Esophagus muscularis mucosa (tissue), 3 donors: ENCODE results near the gene KCNH4.

Experiments used
- POLR2A ChIP-seq: fragments of 450-650 bp; IDR thresholded peaks from one replicate; pipeline ENCODE4 v1.6.1; 2017; ENCODE audit warnings: antibody characterized with exemption, moderate library complexity, mild to moderate bottlenecking, low read depth
- TF ChIP-seq, protein P1 (sequence below), 3 experiments: fragments of 200-600 bp in 2 of 3; fragments of 450-650 bp in 1 of 3; sonication (generic) in 2 of 3; IDR thresholded peaks; one replicate each; pipeline ENCODE4 v1.5.1; 2017 to 2019; ENCODE audit warnings: antibody characterized with exemption in 3 of 3, mild to moderate bottlenecking in 2 of 3, moderate library complexity in 1 of 3

DNA sequence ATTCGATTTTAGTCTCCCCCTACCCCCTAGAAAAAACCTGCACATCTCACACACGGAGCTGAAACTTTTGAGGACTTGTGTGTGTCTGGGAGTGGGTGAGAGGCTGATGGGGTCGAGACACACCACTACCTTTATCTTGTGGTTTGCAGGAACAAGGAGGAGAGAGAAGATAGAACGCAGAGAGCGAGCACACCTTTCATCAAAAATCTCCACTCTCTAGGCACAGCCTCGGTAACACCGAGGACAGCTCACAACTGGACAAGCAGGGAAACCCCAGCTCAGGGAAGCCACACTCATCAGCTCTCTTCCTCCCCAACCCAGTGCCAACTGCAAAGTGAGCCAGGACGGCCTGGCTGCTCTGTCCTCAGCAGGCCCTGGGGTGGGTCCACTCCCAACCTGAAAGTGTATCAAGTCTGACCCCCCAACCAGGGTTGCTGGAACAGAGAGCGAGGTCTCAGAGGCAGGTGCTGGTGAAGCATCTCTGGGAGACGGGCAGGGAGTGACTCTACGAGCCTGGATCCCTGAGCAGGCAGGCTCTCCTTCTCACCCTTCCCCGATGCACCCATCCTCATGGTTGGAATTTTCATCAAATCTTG lies 18.6 kb upstream of the KCNH4 start:
- TF ChIP-seq, protein P1, sequence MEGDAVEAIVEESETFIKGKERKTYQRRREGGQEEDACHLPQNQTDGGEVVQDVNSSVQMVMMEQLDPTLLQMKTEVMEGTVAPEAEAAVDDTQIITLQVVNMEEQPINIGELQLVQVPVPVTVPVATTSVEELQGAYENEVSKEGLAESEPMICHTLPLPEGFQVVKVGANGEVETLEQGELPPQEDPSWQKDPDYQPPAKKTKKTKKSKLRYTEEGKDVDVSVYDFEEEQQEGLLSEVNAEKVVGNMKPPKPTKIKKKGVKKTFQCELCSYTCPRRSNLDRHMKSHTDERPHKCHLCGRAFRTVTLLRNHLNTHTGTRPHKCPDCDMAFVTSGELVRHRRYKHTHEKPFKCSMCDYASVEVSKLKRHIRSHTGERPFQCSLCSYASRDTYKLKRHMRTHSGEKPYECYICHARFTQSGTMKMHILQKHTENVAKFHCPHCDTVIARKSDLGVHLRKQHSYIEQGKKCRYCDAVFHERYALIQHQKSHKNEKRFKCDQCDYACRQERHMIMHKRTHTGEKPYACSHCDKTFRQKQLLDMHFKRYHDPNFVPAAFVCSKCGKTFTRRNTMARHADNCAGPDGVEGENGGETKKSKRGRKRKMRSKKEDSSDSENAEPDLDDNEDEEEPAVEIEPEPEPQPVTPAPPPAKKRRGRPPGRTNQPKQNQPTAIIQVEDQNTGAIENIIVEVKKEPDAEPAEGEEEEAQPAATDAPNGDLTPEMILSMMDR (IDR thresholded peaks at IDR 0.05): no peak
- no peak for TF ChIP-seq POLR2A
